22Rv1 (cell line): ENCODE results near the gene EIF4ENIF1.

ENCODE experiments used
- H3K27ac ChIP-seq: fragments of 450-650 bp; 2 replicates; pipeline ENCODE4 v1.5.1; 2017
- CTCF ChIP-seq: fragments of 450-650 bp; IDR thresholded peaks from 2 replicates; pipeline ENCODE4 v1.5.1; 2017; ENCODE audit warnings: mild to moderate bottlenecking
- ZFX ChIP-seq: fragments of 450-650 bp; IDR thresholded peaks from 2 replicates; pipeline ENCODE4 v1.6.1; 2017; ENCODE audit warnings: antibody characterized with exemption, borderline replicate concordance

The EIF4ENIF1 gene

GRCh38 chr22:31474743-31475142 lies 14.9 kb downstream of the EIF4ENIF1 start:
- no peak for TF ChIP-seq CTCF
- no peak for TF ChIP-seq ZFX
- no peak overlapping the region for H3K27ac ChIP-seq

- H3K27ac ChIP-seq, result no peak overlapping the region
- TF ChIP-seq CTCF, result no peak
- TF ChIP-seq ZFX, result no peak
These were observed 24.3 kb downstream of the EIF4ENIF1 start for GRCh38 chr22:31465307-31465706.

GRCh38 chr22:31461699-31462098 lies 27.9 kb downstream of the EIF4ENIF1 start:
- H3K27ac ChIP-seq, result no peak overlapping the region
- TF ChIP-seq ZFX, result no peak
- no peak for TF ChIP-seq CTCF

GRCh38 chr22:31451709-31452571 lies 37.7 kb downstream of the EIF4ENIF1 start:
- TF ChIP-seq ZFX (no peak), CTCF (peak; percentile 76)
- peak overlapping the region; percentile 15; the same call in 1 of the 2 replicates for H3K27ac ChIP-seq

GRCh38 chr22:31449506-31449905 lies 40.1 kb downstream of the EIF4ENIF1 start:
- H3K27ac ChIP-seq, result no peak overlapping the region
- TF ChIP-seq ZFX (no peak), CTCF (no peak)

- H3K27ac ChIP-seq, result no peak overlapping the region
- TF ChIP-seq ZFX, result no peak
- no peak for TF ChIP-seq CTCF
These were observed 41.3 kb downstream of the EIF4ENIF1 start for GRCh38 chr22:31448382-31448781.

GRCh38 chr22:31447337-31447736 lies 42.3 kb downstream of the EIF4ENIF1 start:
- TF ChIP-seq ZFX (no peak), CTCF (no peak)
- H3K27ac ChIP-seq, result no peak overlapping the region
